Ectodermal cell (in vitro differentiated cells): ENCODE data around the gene OR4D9.

Source experiments
- H3K27ac ChIP-seq: 2 replicates; pipeline ENCODE4 v1.7.0; 2013; ENCODE audit warnings: mild to moderate bottlenecking, low read depth, low read length; ENCODE audit not compliant: insufficient read depth, poor library complexity, severe bottlenecking
- H3K27me3 ChIP-seq: 2 replicates; pipeline ENCODE4 v1.7.0; 2013; ENCODE audit warnings: mild to moderate bottlenecking, low read length; ENCODE audit not compliant: insufficient read depth, control insufficient read depth, poor library complexity, severe bottlenecking
- H3K36me3 ChIP-seq: one replicate; pipeline ENCODE4 v1.7.0; 2013; ENCODE audit warnings: low read length; ENCODE audit not compliant: control insufficient read depth, insufficient read depth
- H3K4me1 ChIP-seq: one replicate; pipeline ENCODE4 v1.7.0; 2013; ENCODE audit warnings: low read length; ENCODE audit not compliant: control insufficient read depth, insufficient read depth
- H3K4me3 ChIP-seq: 2 replicates; pipeline ENCODE4 v1.7.0; 2013; ENCODE audit warnings: low read depth, low read length, control low read depth; ENCODE audit not compliant: insufficient read depth
- H3K9me3 ChIP-seq: 2 replicates; pipeline ENCODE4 v1.7.0; 2013; ENCODE audit warnings: mild to moderate bottlenecking, low read length, moderate library complexity; ENCODE audit not compliant: control insufficient read depth
- WGBS, 2 experiments: methylation state at CpG; one replicate each; pipeline ENCODE4 v1.1.7; 2013; ENCODE audit warnings: missing lambda C conversion rate in 2 of 2; 5-methylcytosine and 5-hydroxymethylcytosine counted together

OR4D9 gene

DNA sequence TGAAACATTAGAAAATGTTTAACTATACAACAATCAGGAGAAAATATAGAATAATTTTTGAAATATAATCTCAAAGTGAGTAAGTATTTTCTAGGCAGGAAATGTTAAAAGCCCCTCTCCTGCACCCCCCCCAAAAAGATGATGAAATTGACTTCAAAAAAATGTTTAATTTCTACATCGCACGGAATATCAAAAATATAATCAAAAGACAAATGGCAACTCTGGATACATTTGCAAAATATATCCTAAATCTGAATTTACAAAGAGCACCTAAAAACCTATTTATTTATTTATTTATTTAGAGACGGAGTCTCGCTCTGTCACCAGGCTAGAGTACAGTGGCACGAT lies 36.9 kb downstream of the OR4D9 start:
- no peak overlapping the region for H3K4me3 ChIP-seq
- no peaks in the 10 kb centered on the region for H3K4me1 ChIP-seq
- no peak overlapping the region for H3K27ac ChIP-seq
- WGBS, 2 experiments = 98 to 100% methylated on average over 2 to 5 of the region's 5 CpGs
- no peaks in the 10 kb centered on the region for H3K36me3 ChIP-seq
- no peaks in the 10 kb centered on the region for H3K9me3 ChIP-seq
- H3K27me3 ChIP-seq = no peaks in the 10 kb centered on the region

DNA sequence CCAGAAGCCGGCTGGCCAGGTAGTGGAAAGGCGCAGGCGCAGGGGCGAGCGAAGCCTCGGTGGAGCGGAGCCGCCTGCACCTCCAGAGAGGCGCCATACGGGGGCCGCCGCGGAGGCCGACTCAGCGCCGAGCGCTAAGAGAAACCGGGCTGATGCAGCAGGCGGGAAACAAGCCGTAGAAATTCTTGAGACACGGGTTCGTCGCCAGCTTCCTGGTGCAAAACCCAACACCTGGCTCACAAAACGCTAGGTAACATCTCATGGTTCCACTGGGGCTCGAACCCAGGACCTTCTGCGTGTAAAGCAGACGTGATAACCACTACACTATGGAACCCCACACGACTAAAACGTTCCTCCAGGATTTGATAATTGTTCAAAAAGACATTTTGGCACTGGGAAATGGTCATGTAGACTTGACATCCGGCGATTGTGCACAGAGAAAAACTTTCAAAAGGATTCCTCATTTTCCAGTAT lies 39.1 kb downstream of the OR4D9 start:
- Histone ChIP-seq H3K4me3 (peak overlapping the region; percentile 78), H3K4me1 (no peaks in the 10 kb centered on the region), H3K27me3 (no peaks in the 10 kb centered on the region), H3K36me3 (no peaks in the 10 kb centered on the region), H3K9me3 (no peaks in the 10 kb centered on the region), H3K27ac (peak overlapping the region; percentile 85)
- 0% methylated on average over 31 of the region's 31 CpGs for WGBS, 2 experiments

- no peaks in the 10 kb centered on the region for H3K4me1 ChIP-seq
- no peaks in the 10 kb centered on the region for H3K9me3 ChIP-seq
- no peaks in the 10 kb centered on the region for H3K27me3 ChIP-seq
- H3K36me3 ChIP-seq = no peaks in the 10 kb centered on the region
- 1% methylated on average over 33 of the region's 34 CpGs for WGBS, 2 experiments
- peak overlapping the region; percentile 85 for H3K27ac ChIP-seq
- peak overlapping the region; percentile 78 for H3K4me3 ChIP-seq
Observed at GRCh38 chr11:59550842-59551658, 39.7 kb downstream of the OR4D9 start.

GRCh38 chr11:59551659-59552521 lies 40.6 kb downstream of the OR4D9 start:
- Histone ChIP-seq H3K4me1 (no peaks in the 10 kb centered on the region), H3K27ac (peak overlapping the region; percentile 85), H3K27me3 (no peaks in the 10 kb centered on the region), H3K9me3 (no peaks in the 10 kb centered on the region), H3K36me3 (no peaks in the 10 kb centered on the region), H3K4me3 (peak overlapping the region; percentile 78)
- 10% methylated on average over 28 to 30 of the region's 30 CpGs for whole genome bisulfite sequencing, 2 experiments

GRCh38 chr11:59552844-59553243 lies 41.5 kb downstream of the OR4D9 start:
- no peaks in the 10 kb centered on the region for H3K27me3 ChIP-seq
- no peaks in the 10 kb centered on the region for H3K9me3 ChIP-seq
- H3K4me3 ChIP-seq = no peak overlapping the region
- no peak overlapping the region for H3K27ac ChIP-seq
- H3K4me1 ChIP-seq = no peaks in the 10 kb centered on the region
- 72 to 76% methylated on average over 2 of the region's 2 CpGs for WGBS, 2 experiments
- H3K36me3 ChIP-seq = no peaks in the 10 kb centered on the region

DNA sequence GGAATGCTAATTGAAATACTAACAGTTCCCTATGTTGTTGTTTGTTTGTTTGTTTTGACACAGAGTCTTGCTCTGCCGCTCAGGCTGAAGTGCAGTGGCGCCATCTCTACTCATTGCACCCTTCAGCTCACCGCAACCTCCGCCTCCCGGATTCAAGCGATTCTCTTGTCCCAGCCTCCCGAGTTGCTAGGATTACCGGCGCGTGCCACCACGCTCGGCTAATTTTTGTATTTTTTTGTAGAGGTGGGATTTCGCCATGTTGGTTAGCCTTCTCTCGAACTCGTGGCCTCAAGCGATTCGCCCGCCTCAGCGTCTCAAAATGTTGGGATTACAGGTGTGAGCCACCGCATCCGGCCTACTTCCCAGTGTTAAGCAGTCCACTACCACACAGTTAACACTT lies 42.0 kb downstream of the OR4D9 start:
- H3K4me3 ChIP-seq = no peak overlapping the region
- no peak overlapping the region for H3K27ac ChIP-seq
- no peaks in the 10 kb centered on the region for H3K36me3 ChIP-seq
- WGBS, 2 experiments = 90 to 92% methylated on average over 21 of the region's 21 CpGs
- H3K27me3 ChIP-seq = no peaks in the 10 kb centered on the region
- no peaks in the 10 kb centered on the region for H3K4me1 ChIP-seq
- no peaks in the 10 kb centered on the region for H3K9me3 ChIP-seq

GRCh38 chr11:59555601-59556114 lies 44.3 kb downstream of the OR4D9 start:
- H3K27me3 ChIP-seq = no peaks in the 10 kb centered on the region
- no peaks in the 10 kb centered on the region for H3K9me3 ChIP-seq
- peak overlapping the region; percentile 50 for H3K4me3 ChIP-seq
- WGBS, 2 experiments = 5% methylated on average over 17 of the region's 17 CpGs
- H3K4me1 ChIP-seq = no peaks in the 10 kb centered on the region
- no peak overlapping the region for H3K27ac ChIP-seq
- no peaks in the 10 kb centered on the region for H3K36me3 ChIP-seq

- WGBS, 2 experiments = 4 to 5% methylated on average over 29 of the region's 30 CpGs
- Histone ChIP-seq H3K27ac (no peak overlapping the region), H3K36me3 (no peaks in the 10 kb centered on the region), H3K9me3 (no peaks in the 10 kb centered on the region), H3K4me1 (peaks cover 2% of the 10 kb centered on the region), H3K4me3 (peak overlapping the region; percentile 50), H3K27me3 (no peaks in the 10 kb centered on the region)
Observed at GRCh38 chr11:59556115-59556916, 45.0 kb downstream of the OR4D9 start.

DNA sequence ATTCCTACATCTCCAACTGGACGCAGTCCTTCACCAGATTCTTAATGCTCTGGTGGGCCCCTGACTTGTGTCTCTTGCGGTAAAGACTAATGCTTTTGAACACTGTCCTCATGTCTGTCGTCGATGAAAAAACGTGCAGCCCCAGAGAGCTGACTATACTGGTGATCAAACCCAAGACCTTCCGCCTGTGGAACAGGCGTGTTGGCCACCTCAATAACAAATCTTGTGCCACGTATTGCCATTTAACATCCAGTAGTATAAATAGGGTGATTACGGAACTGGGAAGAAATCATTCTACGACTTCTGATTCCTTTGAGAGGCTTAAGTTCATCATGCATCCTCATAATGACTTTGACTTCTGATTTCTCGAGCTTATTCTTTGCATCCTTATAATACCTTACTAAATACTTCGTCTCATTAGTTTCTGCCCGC lies 45.6 kb downstream of the OR4D9 start:
- Histone ChIP-seq H3K27me3 (no peaks in the 10 kb centered on the region), H3K4me3 (peak overlapping the region; percentile 50), H3K27ac (no peak overlapping the region), H3K9me3 (no peaks in the 10 kb centered on the region), H3K4me1 (peaks cover 2% of the 10 kb centered on the region), H3K36me3 (no peaks in the 10 kb centered on the region)
- WGBS, 2 experiments = 11 to 12% methylated on average over 13 of the region's 13 CpGs
